IPS-NIHi11 (cell line): ENCODE results near the gene UPK3BL2.
"Not testable (repeated sequence)": the region's sequence is repeated elsewhere in the genome, so short reads cannot be mapped to it uniquely, and the experiment has no call there.

ENCODE experiments used
- DNase-seq: peaks from one replicate; pipeline ENCODE4 v3.0.0; 2012; ENCODE audit warnings: mixed read lengths, low spot score

UPK3BL2 gene

DNA sequence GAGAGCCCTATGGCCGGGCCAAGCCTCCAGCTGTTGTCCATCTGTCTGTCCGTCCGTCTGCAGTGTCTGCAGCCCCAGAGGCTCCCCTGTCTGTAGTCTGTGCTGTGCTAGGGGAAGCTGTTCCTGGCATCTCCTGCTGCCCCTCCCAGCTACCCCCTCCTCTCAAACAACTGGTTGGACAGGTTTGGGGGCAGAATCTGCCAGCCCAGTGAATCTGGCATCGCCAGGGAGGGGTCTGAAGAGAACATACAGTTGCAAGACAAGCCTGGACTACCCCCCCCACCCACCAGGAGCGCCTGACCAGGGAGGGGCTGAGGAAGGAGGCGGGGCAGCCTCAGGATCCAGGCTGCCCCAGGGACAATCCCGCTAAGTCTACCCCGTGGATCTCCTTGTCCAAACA lies at the start of gene UPK3BL2:
Gene UPK3BL2 (minus strand): TSS at position 101 of the 400 bp plus-strand sequence. CDS start 60 bp downstream, at position 41.
- DNase-seq = not testable (repeated sequence)

- not testable (repeated sequence) for DNase-seq
Measured at GRCh38 chr7:102592477-102593019, 49.1 kb upstream of the UPK3BL2 start.

DNA sequence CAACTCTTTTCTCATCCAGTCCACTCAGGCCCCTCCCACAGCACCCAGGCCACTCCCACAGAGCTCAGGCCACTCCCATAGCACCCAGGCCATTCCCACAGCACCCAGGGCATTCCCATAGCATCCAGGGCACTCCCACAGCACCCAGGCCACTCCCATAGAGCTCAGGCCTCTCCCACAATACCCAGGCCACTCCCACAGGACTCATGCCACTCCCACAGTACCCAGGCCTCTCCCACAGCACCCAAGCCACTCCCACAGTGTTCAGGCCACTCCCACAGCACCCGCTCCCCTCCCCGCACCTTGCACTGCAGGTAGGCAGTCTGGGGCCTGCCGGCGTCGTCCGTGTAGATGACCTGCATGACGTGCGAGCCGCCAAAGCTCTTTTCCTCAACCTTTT lies 46.4 kb upstream of the UPK3BL2 start:
- not testable (repeated sequence) for DNase-seq

DNA sequence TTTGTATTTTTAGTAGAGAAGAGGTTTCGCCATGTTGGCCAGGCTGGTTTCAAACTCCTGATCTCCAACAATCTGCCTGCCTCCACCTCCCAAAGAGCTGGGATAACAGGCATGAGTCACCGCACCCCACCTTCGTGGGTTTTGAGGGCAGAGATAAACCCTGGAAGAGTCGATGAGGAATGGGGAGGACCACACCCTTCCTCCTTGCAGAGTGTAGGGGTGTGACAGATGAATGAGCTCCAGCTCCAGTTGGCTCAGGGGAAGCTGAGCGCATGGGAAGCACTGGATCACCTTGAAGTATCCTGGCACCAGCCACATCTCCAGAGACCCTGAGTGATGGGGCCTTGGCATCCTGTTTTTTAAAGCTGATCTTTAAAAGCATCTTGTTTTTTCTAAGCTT lies 40.0 kb upstream of the UPK3BL2 start:
- DNase-seq = not testable (repeated sequence)

DNA sequence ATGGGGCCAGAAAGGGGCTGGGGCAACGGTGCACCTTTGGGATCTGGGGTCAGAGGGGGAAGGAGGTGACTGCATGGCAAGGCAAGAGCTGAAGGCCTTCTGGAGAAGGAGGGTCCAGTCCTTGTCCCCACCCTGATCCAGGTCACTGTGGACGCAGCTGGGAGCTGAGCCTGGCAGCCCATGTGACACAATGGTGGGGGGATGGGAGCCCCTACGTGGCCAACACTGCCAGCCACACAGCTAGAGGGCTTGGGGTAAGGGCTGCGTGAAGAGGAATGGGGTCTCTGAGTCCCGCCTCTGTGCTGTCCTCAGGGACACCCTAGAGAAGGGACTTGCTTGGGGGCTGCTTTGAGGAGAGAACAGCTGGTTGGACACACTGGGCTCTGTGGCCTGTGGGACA lies 38.2 kb upstream of the UPK3BL2 start:
- not testable (repeated sequence) for DNase-seq

- not testable (repeated sequence) for DNase-seq
Measured at GRCh38 chr7:102578486-102578885, 35.0 kb upstream of the UPK3BL2 start.

GRCh38 chr7:102577315-102578240 lies 34.1 kb upstream of the UPK3BL2 start:
- not testable (repeated sequence) for DNase-seq

GRCh38 chr7:102576363-102576762 lies 32.9 kb upstream of the UPK3BL2 start:
- not testable (repeated sequence) for DNase-seq

DNA sequence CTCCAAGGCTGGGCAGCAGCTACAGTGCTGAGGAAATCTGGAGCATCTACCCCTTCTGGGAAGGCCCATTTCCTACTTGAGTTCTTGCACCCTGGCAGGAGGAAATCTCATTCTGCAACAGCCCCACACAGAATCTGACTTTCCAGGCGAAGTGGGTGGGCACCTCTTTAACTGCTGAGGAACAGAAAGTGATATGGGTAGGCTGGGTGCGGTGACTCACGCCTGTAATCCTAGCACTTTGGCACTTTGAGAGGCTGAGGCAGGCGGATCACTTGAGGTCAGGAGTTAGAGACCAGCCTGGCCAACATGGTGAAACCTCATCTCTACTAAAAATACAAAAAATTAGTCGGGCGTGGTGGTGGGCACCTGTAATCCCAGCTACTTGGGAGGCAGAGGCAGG lies 31.1 kb upstream of the UPK3BL2 start:
- DNase-seq = not testable (repeated sequence)

DNA sequence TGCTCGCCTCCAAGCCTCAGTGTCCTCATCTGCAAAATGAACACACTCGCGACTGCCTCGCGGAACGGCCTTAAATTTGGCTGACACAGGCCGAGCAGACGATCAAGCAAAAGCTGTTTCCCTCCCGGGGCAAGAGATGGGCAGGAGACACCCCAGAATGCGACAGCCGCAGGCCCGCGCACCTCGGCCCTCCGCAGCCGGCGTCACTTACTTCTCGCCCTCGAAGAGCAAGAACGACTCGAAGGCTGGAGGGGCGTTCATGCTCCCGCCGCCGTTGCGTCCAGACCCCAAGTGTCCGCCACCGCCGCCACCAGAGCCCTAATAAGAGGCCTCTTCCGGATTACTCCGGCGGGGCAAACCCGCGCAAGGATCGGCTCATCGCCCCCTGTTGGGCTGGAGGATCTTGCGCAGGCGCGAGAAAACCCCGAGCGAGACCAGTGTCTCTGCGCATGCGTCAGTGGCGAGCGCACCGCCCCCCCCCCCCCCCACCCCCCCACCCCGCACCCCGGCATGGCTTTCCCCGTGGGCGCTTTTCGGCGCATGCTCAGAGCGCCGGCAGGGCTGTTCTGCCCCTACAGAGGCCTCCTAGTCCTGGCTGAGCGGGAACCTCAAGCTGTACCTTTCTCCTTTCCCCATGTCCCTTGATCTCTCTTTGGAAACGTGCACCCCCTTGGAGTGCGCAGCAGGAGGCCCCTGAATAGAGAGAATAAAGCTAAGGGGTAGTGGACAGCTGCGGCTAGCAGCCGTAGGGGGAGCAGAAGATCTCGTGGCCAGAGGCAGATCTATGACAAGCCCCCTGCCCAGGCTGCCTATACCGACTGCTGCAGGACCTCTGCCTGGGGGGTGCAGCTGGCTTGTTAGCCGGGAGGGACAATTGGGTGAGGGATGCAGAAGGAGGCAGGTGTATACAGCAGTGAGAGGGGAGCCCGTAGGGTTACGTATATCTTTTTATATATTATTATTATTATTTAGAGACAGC lies 29.1 kb upstream of the UPK3BL2 start, which contains the start of gene POLR2J3:
Gene POLR2J3 (minus strand): TSS at position 323 of the 979 bp plus-strand sequence. CDS start 62 bp downstream, at position 261.
- DNase-seq = not testable (repeated sequence)

- not testable (repeated sequence) for DNase-seq
Measured at GRCh38 chr7:102568620-102569019, 25.1 kb upstream of the UPK3BL2 start.

GRCh38 chr7:102550808-102551422 lies 7.4 kb upstream of the UPK3BL2 start, which contains the start of gene SPDYE2:
TSS of gene SPDYE2 (plus strand) at chr7:102551226. CDS start at chr7:102553256, 2,030 bp downstream.
- not testable (repeated sequence) for DNase-seq

DNA sequence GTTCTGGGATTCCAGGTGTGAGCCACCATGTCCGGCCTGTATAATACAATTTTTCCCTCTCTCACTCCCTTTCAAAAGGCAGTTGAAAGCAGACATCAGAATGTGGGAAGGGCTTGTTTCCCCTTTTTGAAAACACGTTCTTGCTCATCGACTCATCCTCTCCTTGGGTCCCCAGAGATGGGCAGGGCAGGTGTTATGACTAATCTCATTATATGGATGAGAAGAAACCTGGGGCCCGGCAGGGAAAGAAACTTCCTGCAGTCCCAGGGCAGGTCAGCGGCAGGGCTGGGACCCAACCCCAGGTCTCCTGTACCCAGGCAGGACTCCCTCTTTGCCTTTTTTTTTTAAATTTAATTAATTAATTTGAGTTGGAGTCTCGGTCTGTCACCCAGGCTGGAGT lies 2.9 kb upstream of the UPK3BL2 start:
- DNase-seq = not testable (repeated sequence)

DNA sequence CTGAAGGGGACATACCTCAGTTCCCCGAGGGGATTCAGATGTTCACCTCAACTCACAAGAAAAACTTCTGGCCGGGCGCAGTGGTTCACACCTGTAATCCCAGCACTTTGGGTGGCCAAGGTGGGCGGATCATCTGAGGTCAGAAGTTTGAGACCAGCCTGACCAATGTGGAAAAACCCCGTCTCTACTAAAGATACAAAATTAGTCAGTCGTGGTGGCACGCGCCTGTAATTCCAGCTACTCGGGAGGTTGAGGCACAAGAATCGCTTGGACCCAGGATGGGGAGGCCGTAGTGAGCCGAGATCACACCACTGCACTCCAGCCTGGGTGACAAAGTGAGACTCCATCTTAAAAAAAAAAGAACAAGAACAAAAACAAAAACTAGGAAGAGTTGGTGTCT lies 1.8 kb upstream of the UPK3BL2 start:
- not testable (repeated sequence) for DNase-seq

DNA sequence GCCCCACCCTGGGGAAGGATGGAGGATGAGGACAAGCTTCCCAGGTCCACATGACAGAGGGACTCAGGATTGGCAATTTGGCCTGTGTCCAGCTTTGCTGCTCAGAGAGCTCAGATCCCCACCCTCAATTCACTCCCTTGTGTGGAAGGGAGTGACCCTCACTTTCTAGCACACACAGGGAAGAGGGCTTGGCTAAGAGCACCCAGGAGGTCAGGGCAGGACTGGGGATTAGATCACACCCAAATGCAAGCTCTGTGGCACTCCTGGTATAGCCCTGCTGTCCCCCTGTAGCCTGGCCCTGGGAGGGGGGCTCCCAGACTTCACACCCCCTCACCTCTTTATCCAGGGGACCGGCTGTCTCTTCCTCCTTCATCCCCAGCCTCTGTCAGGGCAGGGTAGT lies 876 bp upstream of the UPK3BL2 start:
- DNase-seq = not testable (repeated sequence)

GRCh38 chr7:102542771-102543170 lies 725 bp downstream of the UPK3BL2 start:
- not testable (repeated sequence) for DNase-seq

- not testable (repeated sequence) for DNase-seq
Measured at GRCh38 chr7:102542083-102542482, 1.4 kb downstream of the UPK3BL2 start.

DNA sequence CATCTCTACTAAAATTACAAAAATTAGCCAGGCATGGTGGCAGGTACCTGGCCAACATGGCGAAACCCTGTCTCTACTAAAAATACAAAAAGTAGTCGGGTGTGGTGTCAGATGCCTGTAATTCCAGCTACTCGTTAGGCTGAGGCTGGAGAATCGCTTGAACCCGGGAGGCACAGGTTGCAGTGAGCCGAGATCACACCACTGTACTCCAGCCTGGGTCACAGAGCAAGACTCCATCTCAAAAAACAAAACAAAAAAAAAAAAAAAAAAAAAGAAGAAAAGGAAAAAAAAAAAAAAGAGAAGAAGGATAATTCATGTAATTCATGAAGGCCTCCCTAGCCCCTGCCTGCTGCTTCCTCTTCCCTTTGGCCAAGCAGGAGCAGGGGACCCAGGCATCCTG lies 2.9 kb downstream of the UPK3BL2 start:
- DNase-seq = not testable (repeated sequence)

DNA sequence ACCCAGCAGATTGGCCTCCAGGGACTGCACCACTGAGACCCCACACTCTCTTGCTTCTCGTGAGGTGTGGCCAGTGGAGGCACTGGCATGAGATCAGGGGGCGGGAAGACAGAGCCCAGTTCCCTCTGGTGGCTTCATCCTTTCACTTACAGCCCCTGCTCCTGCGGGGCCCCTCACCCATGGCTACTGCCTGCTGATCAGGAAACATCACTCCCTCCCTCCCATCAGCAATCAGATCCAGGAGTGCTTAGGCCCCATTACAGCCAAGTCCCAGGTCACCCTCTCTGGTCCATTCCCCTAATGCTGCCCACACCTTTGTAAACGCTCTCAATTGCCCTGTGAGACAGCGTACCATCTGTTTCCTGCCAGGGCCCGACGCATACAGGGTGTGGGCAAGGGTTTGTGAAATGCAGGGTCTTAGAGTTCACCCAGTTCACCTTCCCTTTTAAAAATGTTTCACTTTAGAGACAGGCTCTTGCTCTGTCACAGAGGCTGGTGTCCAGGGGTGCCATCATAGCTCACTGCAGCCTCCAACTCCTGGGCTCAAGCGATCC lies 8.4 kb downstream of the UPK3BL2 start:
- not testable (repeated sequence) for DNase-seq

GRCh38 chr7:102532127-102532526 lies 11.4 kb downstream of the UPK3BL2 start:
- not testable (repeated sequence) for DNase-seq

- not testable (repeated sequence) for DNase-seq
Measured at GRCh38 chr7:102531583-102531982, 11.9 kb downstream of the UPK3BL2 start.
